ENCODE data around the gene DCAF5.

The DCAF5 gene

GRCh38 chr14:69161590-69161989 is 8.7 kb upstream of the DCAF5 start:
- H3K9me3 ChIP-seq (ENCODE audit: severe bottlenecking), result peaks cover 3% of the 10 kb centered on the region
- no peak for DNase-seq
- H3K4me3 ChIP-seq (ENCODE audit: low read depth, low read length), result no peak overlapping the region
- H3K36me3 ChIP-seq, result no peaks in the 10 kb centered on the region
- TF ChIP-seq, protein P1, sequence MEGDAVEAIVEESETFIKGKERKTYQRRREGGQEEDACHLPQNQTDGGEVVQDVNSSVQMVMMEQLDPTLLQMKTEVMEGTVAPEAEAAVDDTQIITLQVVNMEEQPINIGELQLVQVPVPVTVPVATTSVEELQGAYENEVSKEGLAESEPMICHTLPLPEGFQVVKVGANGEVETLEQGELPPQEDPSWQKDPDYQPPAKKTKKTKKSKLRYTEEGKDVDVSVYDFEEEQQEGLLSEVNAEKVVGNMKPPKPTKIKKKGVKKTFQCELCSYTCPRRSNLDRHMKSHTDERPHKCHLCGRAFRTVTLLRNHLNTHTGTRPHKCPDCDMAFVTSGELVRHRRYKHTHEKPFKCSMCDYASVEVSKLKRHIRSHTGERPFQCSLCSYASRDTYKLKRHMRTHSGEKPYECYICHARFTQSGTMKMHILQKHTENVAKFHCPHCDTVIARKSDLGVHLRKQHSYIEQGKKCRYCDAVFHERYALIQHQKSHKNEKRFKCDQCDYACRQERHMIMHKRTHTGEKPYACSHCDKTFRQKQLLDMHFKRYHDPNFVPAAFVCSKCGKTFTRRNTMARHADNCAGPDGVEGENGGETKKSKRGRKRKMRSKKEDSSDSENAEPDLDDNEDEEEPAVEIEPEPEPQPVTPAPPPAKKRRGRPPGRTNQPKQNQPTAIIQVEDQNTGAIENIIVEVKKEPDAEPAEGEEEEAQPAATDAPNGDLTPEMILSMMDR (IDR thresholded peaks at IDR 0.05; ENCODE audit: low read depth, low read length), result no peak
- no peak overlapping the region for H3K27ac ChIP-seq
- H3K27me3 ChIP-seq (ENCODE audit: insufficient read depth, low read depth, severe bottlenecking), result no peaks in the 10 kb centered on the region

DNA sequence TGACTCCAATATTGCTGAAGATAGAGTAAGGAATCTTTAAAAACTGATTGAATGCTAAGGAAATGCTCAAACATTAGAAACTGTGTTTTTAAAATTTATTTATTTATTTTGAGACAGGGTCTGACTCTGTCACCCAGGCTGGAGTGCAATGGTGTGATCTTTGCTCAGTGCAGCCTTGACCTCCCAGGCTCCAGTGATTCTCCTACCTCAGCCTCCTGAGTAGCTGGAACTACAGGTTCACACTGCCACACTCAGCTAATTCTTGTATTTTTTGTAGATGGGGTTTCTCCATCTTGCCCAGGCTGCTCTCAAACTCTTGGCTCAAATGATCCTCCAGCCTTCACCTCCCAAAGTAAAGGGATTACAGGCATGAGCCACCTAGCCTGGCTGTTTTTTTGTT is 3.3 kb upstream of the DCAF5 start:
- TF ChIP-seq, protein P1 (IDR thresholded peaks at IDR 0.05; ENCODE audit: low read depth, low read length), result no peak

DNA sequence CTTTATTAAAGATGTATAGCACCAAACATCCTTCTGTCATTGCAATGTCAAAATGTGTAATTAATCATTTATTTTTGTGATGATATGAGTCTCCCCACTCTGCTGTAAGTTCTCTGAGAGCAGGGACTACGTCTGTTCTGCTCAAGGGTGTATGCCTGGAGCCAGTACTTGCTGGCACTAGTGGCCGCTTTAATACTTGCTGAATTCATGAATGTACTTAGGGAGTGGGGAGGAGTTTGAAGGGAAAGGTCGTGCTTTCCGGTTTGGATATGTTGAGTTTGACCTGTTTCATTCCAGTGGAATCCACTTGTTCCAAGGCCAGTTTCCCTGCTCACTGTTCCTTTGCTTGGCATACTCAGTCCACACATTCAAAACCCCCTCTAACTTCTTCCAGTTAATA is 1.9 kb upstream of the DCAF5 start:
- no peak overlapping the region for H3K27ac ChIP-seq
- H3K4me3 ChIP-seq (ENCODE audit: low read depth, low read length), result no peak overlapping the region
- peak; percentile 29 for DNase-seq
- H3K27me3 ChIP-seq (ENCODE audit: insufficient read depth, low read depth, severe bottlenecking), result no peaks in the 10 kb centered on the region
- no peaks in the 10 kb centered on the region for H3K9me3 ChIP-seq (ENCODE audit: severe bottlenecking)
- no peaks in the 10 kb centered on the region for H3K36me3 ChIP-seq
- TF ChIP-seq, protein P1 (IDR thresholded peaks at IDR 0.05; ENCODE audit: low read depth, low read length), result no peak

More for the DNA sequence above, 3.3 kb upstream of the DCAF5 start:
- Histone ChIP-seq H3K36me3 (no peaks in the 10 kb centered on the region), H3K4me3 (ENCODE audit: low read depth, low read length) (no peak overlapping the region), H3K27ac (no peak overlapping the region), H3K27me3 (ENCODE audit: insufficient read depth, low read depth, severe bottlenecking) (no peaks in the 10 kb centered on the region), H3K9me3 (ENCODE audit: severe bottlenecking) (no peaks in the 10 kb centered on the region)
- DNase-seq, result no peak

DNA sequence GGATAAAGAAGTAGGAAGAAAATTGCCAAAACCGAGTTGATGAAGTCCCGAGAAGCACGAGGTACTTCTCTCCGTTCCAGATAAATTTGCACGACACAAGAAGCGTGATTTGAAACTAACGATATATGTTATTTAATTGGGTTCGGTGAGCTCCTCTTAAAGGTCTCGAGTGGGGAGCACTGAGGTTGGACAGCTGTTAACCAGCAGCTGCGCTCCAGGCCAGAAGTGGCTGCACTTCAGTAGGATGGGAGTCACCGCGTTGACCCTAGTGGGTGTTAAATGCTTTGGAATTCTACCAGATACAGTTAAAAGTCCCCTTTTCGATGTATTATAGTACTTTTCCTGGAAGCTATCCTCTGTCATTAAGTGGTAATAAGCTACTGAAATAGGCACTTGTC is 953 bp upstream of the DCAF5 start:
- no peaks in the 10 kb centered on the region for H3K9me3 ChIP-seq (ENCODE audit: severe bottlenecking)
- peak overlapping the region; percentile 98 for H3K4me3 ChIP-seq (ENCODE audit: low read depth, low read length)
- no peak for DNase-seq
- no peaks in the 10 kb centered on the region for H3K27me3 ChIP-seq (ENCODE audit: insufficient read depth, low read depth, severe bottlenecking)
- H3K27ac ChIP-seq, result no peak overlapping the region
- TF ChIP-seq, protein P1 (IDR thresholded peaks at IDR 0.05; ENCODE audit: low read depth, low read length), result no peak
- peaks cover 2% of the 10 kb centered on the region for H3K36me3 ChIP-seq

DNA sequence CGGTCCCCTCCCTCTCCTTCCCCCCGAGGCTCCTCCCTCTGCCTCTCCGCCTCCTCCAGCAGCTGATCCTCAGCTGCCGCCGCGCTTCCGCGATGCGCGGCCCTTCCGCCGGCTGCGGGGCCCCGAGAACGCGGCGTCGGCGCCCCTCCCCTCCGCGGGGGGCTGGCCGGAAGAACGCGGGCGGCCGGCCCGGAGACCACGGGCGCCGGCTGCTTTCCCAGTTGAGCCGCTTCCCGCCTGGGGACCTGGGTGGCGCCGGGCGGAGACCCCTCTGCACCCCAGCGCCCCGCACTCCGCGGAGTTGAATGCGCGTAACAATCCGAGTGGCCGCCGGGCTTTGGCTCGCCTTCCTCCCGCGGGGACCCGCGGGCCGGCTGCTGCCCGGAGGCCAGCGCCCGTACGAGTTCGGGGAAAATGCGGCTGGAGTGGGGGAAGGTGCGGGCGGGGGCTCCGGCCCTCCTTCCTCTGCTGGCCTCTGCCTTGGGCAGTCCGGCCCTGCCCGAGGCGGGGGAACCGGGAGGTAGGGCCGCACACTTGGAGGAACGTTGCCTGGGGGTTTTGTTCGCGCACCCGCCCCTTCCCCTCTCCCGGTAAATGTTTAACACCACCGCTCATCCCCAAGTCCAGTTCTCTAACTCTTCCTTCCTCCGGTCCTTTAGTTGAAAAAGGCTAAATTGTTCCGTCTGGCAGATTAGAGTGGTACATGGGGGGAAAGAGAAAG is 393 bp upstream of the DCAF5 start:
- TF ChIP-seq, protein P1 (IDR thresholded peaks at IDR 0.05; ENCODE audit: low read depth, low read length), result no peak
- peak overlapping the region; percentile 83 for H3K27ac ChIP-seq
- peak; percentile 97 for DNase-seq
- H3K4me3 ChIP-seq (ENCODE audit: low read depth, low read length), result peak overlapping the region; percentile 98
- peaks cover 6% of the 10 kb centered on the region for H3K36me3 ChIP-seq
- H3K27me3 ChIP-seq (ENCODE audit: insufficient read depth, low read depth, severe bottlenecking), result no peaks in the 10 kb centered on the region
- H3K9me3 ChIP-seq (ENCODE audit: severe bottlenecking), result no peaks in the 10 kb centered on the region
